ENCODE results near the gene C10orf53. TPM values are rescaled to one million over a fixed set of nuclear protein-coding genes. Genes with fewer than 3 reads are reported as not detected.

The C10orf53 gene
- total and polyA plus RNA-seq, 2 experiments from 2014 or later = not detected

DNA sequence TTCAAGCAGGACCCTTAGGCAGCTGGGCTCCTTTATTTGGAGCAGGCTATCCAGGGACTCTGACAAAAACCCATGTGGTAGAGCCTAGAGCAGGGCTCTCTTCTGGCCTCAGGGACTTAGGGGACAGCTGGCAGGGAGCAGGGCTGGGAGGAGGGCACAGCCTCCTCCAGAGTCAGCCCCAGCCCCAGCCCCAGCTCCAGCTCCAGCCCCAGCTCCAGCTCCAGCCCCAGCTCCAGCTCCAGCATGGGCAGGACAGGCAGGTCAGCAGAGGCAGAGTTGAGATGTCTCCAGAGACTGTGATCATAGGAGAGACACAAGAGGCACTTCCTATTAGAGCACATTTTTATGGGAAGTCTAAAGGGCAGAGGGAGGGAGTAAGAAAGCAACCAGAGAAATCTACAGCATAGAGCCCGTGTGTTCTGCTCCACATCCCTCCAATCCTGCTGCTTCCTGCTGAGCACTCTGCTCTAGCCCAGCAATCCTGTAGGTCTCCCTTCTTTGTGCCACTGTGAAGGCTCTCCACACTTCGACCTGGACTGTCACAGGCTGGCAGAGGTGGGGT is 13.3 kb upstream of the C10orf53 start:
- H3K4me2 ChIP-seq = no peak overlapping the region
- no peaks in the 10 kb centered on the region for H3K9me3 ChIP-seq (ENCODE audit: low read depth)
- no peaks in the 10 kb centered on the region for H3K79me2 ChIP-seq
- no peak overlapping the region for H3K27ac ChIP-seq
- TF ChIP-seq EZH2 (IDR thresholded peaks at IDR 0.05; ENCODE audit: borderline replicate concordance) = no peak
- no peak for TF ChIP-seq EZH2phosphoT487 (IDR thresholded peaks at IDR 0.05; ENCODE audit: low read depth, severe bottlenecking, unreplicated experiment)
- TF ChIP-seq, protein P1, sequence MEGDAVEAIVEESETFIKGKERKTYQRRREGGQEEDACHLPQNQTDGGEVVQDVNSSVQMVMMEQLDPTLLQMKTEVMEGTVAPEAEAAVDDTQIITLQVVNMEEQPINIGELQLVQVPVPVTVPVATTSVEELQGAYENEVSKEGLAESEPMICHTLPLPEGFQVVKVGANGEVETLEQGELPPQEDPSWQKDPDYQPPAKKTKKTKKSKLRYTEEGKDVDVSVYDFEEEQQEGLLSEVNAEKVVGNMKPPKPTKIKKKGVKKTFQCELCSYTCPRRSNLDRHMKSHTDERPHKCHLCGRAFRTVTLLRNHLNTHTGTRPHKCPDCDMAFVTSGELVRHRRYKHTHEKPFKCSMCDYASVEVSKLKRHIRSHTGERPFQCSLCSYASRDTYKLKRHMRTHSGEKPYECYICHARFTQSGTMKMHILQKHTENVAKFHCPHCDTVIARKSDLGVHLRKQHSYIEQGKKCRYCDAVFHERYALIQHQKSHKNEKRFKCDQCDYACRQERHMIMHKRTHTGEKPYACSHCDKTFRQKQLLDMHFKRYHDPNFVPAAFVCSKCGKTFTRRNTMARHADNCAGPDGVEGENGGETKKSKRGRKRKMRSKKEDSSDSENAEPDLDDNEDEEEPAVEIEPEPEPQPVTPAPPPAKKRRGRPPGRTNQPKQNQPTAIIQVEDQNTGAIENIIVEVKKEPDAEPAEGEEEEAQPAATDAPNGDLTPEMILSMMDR (IDR thresholded peaks at IDR 0.05; ENCODE audit: poor library complexity) = no peak
- H4K20me1 ChIP-seq (ENCODE audit: insufficient read depth, poor library complexity, severe bottlenecking) = no peaks in the 10 kb centered on the region
- peaks cover 3% of the 10 kb centered on the region for H3K27me3 ChIP-seq
- H3K36me3 ChIP-seq (replicated peaks; ENCODE audit: insufficient read depth, low read depth) = no peaks in the 10 kb centered on the region
- H3K4me1 ChIP-seq (ENCODE audit: insufficient read depth) = no peaks in the 10 kb centered on the region
- no peaks in the 10 kb centered on the region for H3K9me2 ChIP-seq (replicated peaks; ENCODE audit: insufficient read depth)
- H2AFZ ChIP-seq = no peak overlapping the region
- no peak for DNase-seq (ENCODE audit: low spot score)
- 69% methylated on average over 2 of the region's 2 CpGs for WGBS (ENCODE audit: low lambda C conversion rate, missing lambda C conversion rate)
- no peak overlapping the region for H3K4me3 ChIP-seq

DNA sequence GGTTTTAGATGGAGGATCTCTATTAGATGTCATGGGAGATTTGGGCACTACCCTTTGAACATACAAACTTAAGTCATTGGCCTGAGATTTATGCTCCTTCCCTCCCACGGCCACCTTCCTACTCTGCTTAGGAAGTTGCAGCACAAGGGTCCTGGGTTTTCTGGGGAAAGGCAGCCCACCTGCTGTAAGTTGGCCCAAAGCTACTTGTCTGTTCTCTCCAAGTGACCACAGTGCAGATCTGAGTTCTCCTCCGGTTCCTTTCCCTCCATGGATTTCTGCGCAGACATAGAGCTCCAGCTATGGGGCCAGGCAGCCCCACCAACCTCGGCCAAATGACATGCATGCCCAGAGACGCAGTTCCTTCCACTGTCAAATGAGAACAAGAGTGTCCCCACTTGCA is 12.8 kb upstream of the C10orf53 start:
- Histone ChIP-seq H3K27ac (no peak overlapping the region), H3K4me2 (no peak overlapping the region), H3K4me3 (no peak overlapping the region), H2AFZ (no peak overlapping the region), H3K79me2 (no peaks in the 10 kb centered on the region), H3K9me2 (replicated peaks; ENCODE audit: insufficient read depth) (no peaks in the 10 kb centered on the region), H3K9me3 (ENCODE audit: low read depth) (no peaks in the 10 kb centered on the region), H4K20me1 (ENCODE audit: insufficient read depth, poor library complexity, severe bottlenecking) (no peaks in the 10 kb centered on the region), H3K36me3 (replicated peaks; ENCODE audit: insufficient read depth, low read depth) (no peaks in the 10 kb centered on the region), H3K4me1 (ENCODE audit: insufficient read depth) (no peaks in the 10 kb centered on the region), H3K27me3 (peaks cover 3% of the 10 kb centered on the region)
- WGBS (ENCODE audit: low lambda C conversion rate, missing lambda C conversion rate) = 83% methylated on average over 5 of the region's 5 CpGs
- TF ChIP-seq EZH2phosphoT487 (IDR thresholded peaks at IDR 0.05; ENCODE audit: low read depth, severe bottlenecking, unreplicated experiment) (no peak), EZH2 (IDR thresholded peaks at IDR 0.05; ENCODE audit: borderline replicate concordance) (no peak)
- TF ChIP-seq, protein P1 (IDR thresholded peaks at IDR 0.05; ENCODE audit: poor library complexity) = no peak
- no peak for DNase-seq (ENCODE audit: low spot score)

DNA sequence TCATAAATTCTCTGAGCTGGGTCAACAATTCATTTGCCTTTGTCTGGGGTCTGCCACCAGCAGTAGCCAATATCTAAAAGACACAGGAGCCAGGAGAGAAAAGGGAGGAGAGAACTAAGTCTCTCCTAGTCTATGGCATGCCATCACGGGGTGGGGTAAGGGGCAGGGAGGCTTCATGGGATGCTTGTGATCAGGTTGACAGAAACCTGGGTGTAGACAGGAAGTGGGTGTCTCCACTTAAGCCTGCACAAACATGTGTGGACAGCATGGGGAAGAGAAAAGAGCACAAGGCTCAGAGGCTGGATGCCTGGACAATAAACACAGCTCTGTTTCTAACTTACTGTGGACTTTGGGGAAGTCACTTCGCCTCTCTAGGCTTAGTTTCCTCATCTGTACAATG is 11.5 kb upstream of the C10orf53 start:
- Histone ChIP-seq H3K9me2 (replicated peaks; ENCODE audit: insufficient read depth) (no peaks in the 10 kb centered on the region), H3K9me3 (ENCODE audit: low read depth) (no peaks in the 10 kb centered on the region), H3K4me1 (ENCODE audit: insufficient read depth) (no peaks in the 10 kb centered on the region), H3K79me2 (no peaks in the 10 kb centered on the region), H3K27me3 (peaks cover 3% of the 10 kb centered on the region), H4K20me1 (ENCODE audit: insufficient read depth, poor library complexity, severe bottlenecking) (no peaks in the 10 kb centered on the region), H3K27ac (no peak overlapping the region), H2AFZ (no peak overlapping the region), H3K36me3 (replicated peaks; ENCODE audit: insufficient read depth, low read depth) (no peaks in the 10 kb centered on the region), H3K4me3 (no peak overlapping the region), H3K4me2 (no peak overlapping the region)
- TF ChIP-seq EZH2phosphoT487 (IDR thresholded peaks at IDR 0.05; ENCODE audit: low read depth, severe bottlenecking, unreplicated experiment) (no peak), EZH2 (IDR thresholded peaks at IDR 0.05; ENCODE audit: borderline replicate concordance) (no peak)
- TF ChIP-seq, protein P1 (IDR thresholded peaks at IDR 0.05; ENCODE audit: poor library complexity) = no peak
- WGBS (ENCODE audit: low lambda C conversion rate, missing lambda C conversion rate) = 76% methylated on average over 2 of the region's 2 CpGs
- no peak for DNase-seq (ENCODE audit: low spot score)

Measured in hepatocyte (in vitro differentiated cells).